Body of pancreas (tissue), 4 donors: Measurements from ENCODE around the gene CDX2. TPM values are rescaled to one million over a fixed set of nuclear protein-coding genes. Genes with fewer than 3 reads are reported as not detected.

Experiments
- ATAC-seq: fragments of 150-250 bp; one replicate; pipeline ENCODE4 v1.9.1; 2016
- DNase-seq, 4 donors: peaks; one replicate each; pipeline ENCODE4 v3.0.0-alpha.2; 2019
- H3K27ac ChIP-seq, 4 donors: fragments of 200-600 bp; sonication (generic); 1 replicate in 3 of 4; 2 replicates in 1 of 4; pipeline versions ENCODE4 v1.5.1 to v1.6.1; 2016 to 2019; ENCODE audit warnings: mild to moderate bottlenecking in 1 of 4, mixed read lengths in 1 of 4, moderate library complexity in 1 of 4
- H3K27me3 ChIP-seq, 2 donors: fragments of 200-600 bp; sonication (generic); one replicate each; pipeline ENCODE4 v1.6.0; 2016; ENCODE audit warnings: mild to moderate bottlenecking in 1 of 2
- H3K36me3 ChIP-seq, 2 donors: fragments of 200-600 bp; sonication (generic); replicated peaks in 1 of 2; 2 replicates each; pipeline ENCODE4 v1.5.1; 2016; ENCODE audit warnings: low read depth in 2 of 2; ENCODE audit not compliant: insufficient read depth in 1 of 2
- H3K4me1 ChIP-seq: fragments of 200-600 bp; sonication (generic); one replicate; pipeline ENCODE4 v1.6.0; 2016
- H3K4me3 ChIP-seq, 2 donors: fragments of 200-600 bp; sonication (generic); 1 replicate in 1 of 2; 2 replicates in 1 of 2; pipeline ENCODE4 v1.5.1; 2016 to 2019
- H3K9me3 ChIP-seq, 3 donors: fragments of 200-600 bp; sonication (generic); 1 replicate in 2 of 3; 2 replicates in 1 of 3; pipeline ENCODE4 v1.5.1; 2016
- CTCF ChIP-seq, 7 experiments: fragments of 450-650 bp in 4 of 7; fragments of 200-600 bp in 3 of 7; sonication (generic) in 3 of 7; IDR thresholded peaks; one replicate each; pipeline ENCODE4 v1.5.1; 2016 to 2019; ENCODE audit warnings: antibody characterized with exemption in 7 of 7
- POLR2A ChIP-seq, 3 donors: fragments of 450-650 bp; IDR thresholded peaks; one replicate each; pipeline ENCODE4 v1.6.1; 2016; ENCODE audit warnings: antibody characterized with exemption in 3 of 3, mild to moderate bottlenecking in 2 of 3
- WGBS, 2 donors: methylation state at CpG; one replicate each; pipeline ENCODE4 v1.1.5; 2017; 5-methylcytosine and 5-hydroxymethylcytosine counted together
- intact Hi-C: fragments of 100-400 bp; cut with DNase I; formaldehyde crosslinking; loops from one replicate; pipeline ENCODE4 v1.15.1; 2023
- total RNA-seq, 2 donors: library from RNA; depleted of rRNA; stranded (reverse); fragments of >200 nt; gene quantifications; one replicate each; pipeline ENCODE4 v1.1.0, GENCODE V29; 2016

The CDX2 gene
- total RNA-seq, 2 donors from 2014 or later: 1.3 to 1.6 TPM

- DNase-seq (no peak), ATAC-seq (no peak)
- TF ChIP-seq POLR2A (IDR thresholded peaks at IDR 0.05) (no peak), CTCF (IDR thresholded peaks at IDR 0.05) (no peak)
- Histone ChIP-seq H3K27ac (peak overlapping the region in 3 of 4 donors; percentile 72 to 76 (median 74)), H3K36me3 (no peaks in the 10 kb centered on the region), H3K4me1 (peaks cover 63% of the 10 kb centered on the region), H3K27me3 (peaks cover 0 to 7% of the 10 kb centered on the region in 2 donors), H3K9me3 (no peaks in the 10 kb centered on the region), H3K4me3 (no peak overlapping the region)
- 53 to 61% methylated on average over 3 of the region's 3 CpGs for WGBS, 2 donors
- intact Hi-C loops: no loop called here
These were observed 5.6 kb downstream of the CDX2 start for GRCh38 chr13:27963491-27963890.

GRCh38 chr13:27962982-27963381 lies 6.1 kb downstream of the CDX2 start:
- Histone ChIP-seq H3K4me1 (peaks cover 63% of the 10 kb centered on the region), H3K4me3 (no peak overlapping the region), H3K27me3 (peaks cover 0 to 3% of the 10 kb centered on the region in 2 donors), H3K9me3 (no peaks in the 10 kb centered on the region), H3K27ac (peak overlapping the region in 2 of 4 donors; percentile 88 to 90), H3K36me3 (no peaks in the 10 kb centered on the region)
- intact Hi-C loops: no loop called here
- DNase-seq (no peak), ATAC-seq (no peak)
- no peak for TF ChIP-seq POLR2A (IDR thresholded peaks at IDR 0.05)
- no peak for TF ChIP-seq CTCF (IDR thresholded peaks at IDR 0.05)
- 83 to 95% methylated on average over 5 to 9 of the region's 9 CpGs for WGBS, 2 donors

- H3K4me1 ChIP-seq: peaks cover 66% of the 10 kb centered on the region
- H3K9me3 ChIP-seq: no peaks in the 10 kb centered on the region
- peaks cover 0 to 3% of the 10 kb centered on the region in 2 donors for H3K27me3 ChIP-seq
- H3K36me3 ChIP-seq: no peaks in the 10 kb centered on the region
- 59 to 70% methylated on average over 4 to 6 of the region's 6 CpGs for WGBS, 2 donors
- intact Hi-C loops: no loop called here
- DNase-seq: no peak
- H3K4me3 ChIP-seq: no peak overlapping the region
- TF ChIP-seq POLR2A (IDR thresholded peaks at IDR 0.05) (no peak), CTCF (IDR thresholded peaks at IDR 0.05) (no peak)
- no peak for ATAC-seq
- peak overlapping the region in 3 of 4 donors; percentile 77 to 90 (median 88) for H3K27ac ChIP-seq
These were observed 6.8 kb downstream of the CDX2 start for GRCh38 chr13:27962128-27962841.

- Histone ChIP-seq H3K27ac (peak overlapping the region; percentile 58 to 90 (median 82)), H3K4me1 (peaks cover 69% of the 10 kb centered on the region), H3K36me3 (no peaks in the 10 kb centered on the region), H3K9me3 (no peaks in the 10 kb centered on the region), H3K4me3 (peak overlapping the region; percentile 34 to 39), H3K27me3 (peaks cover 0 to 1% of the 10 kb centered on the region in 2 donors)
- TF ChIP-seq POLR2A (IDR thresholded peaks at IDR 0.05) (no peak), CTCF (IDR thresholded peaks at IDR 0.05) (no peak)
- DNase-seq (no peak), ATAC-seq (no peak)
- intact Hi-C loops: no loop called here
- 18 to 19% methylated on average over 25 of the region's 25 CpGs for WGBS, 2 donors
These were observed 7.7 kb downstream of the CDX2 start for GRCh38 chr13:27961227-27962085.
